HG03025 (cell line): ENCODE results near the gene GPR27.

Source experiments
- ATAC-seq: cut with Tn5 transposase; IDR thresholded peaks from one replicate; pipeline ENCODE4 v1.9.1; 2021; ENCODE audit warnings: mild to moderate bottlenecking, moderate library complexity; ENCODE audit not compliant: unreplicated experiment, low FRiP score

The GPR27 gene

DNA sequence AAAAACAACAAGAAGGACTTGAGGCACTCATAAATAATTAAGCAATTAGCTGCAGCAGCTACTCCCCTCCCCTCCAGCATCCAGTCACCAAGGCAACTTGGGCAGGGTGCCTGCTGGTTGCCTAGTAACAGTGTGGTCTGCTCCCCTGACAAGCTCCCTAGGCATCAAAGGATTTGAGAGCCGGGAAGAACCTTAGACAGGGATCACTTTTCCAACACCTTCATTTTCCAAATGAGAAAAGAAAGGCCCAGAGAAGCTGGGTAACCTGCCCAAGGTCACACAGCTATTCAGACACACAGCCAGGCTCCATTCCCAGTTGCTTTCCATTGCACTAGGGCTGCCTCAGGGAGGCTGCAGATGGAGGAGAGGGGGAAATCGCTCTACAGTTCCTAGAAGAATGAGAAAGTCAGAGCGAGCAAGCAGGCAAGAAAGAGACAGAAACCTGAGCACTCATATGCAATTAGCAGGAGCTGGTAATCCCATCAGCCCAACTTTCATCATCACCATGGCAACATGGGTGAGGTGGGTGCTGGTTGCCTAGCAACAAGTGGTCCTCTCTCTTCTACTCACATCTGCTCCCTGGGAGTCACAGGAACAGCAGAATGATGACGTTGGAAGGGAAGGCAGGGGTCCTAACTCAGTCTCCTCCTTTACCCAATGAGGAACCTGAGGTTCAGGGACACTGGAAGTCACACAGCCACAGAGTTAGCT is 24.9 kb upstream of the GPR27 start:
- no peak for ATAC-seq

DNA sequence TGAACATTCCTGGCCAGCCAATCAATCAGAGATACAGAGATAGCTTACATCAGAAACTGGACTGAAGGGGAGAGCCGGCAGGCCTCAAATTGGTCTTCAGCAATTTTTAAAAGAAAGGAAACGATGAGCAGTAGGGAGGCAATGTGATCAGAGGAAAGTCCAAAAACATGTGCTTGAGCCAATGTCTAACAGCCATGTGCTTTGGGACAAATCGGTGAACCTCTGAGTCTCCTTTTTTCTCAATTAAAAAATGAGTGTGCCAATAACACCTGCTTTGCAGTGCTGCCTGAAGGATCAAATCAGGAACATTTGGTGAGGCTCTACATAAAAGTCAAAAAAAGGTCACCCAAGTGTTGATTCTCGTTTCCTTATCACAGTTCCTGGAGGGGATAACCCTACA is 21.0 kb upstream of the GPR27 start:
- no peak for ATAC-seq

DNA sequence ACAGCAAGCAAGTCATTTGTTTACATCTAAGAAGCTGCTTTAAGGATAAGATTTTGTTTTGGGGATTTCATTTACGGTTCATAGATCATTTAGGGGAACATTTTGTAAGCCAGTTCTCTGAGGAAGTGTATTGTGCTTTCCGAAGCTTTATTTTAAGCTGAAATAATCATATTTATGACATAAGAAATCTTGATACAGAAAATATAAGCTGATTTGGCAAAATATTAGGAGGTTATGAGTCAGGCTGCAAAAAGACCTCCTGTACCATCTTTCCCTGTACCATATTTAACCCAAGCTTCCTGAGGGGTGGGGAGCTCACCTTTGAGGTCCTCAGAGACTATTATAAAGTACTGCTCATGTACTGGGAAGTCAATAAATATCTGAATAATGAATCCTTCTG is 20.3 kb upstream of the GPR27 start:
- no peak for ATAC-seq

DNA sequence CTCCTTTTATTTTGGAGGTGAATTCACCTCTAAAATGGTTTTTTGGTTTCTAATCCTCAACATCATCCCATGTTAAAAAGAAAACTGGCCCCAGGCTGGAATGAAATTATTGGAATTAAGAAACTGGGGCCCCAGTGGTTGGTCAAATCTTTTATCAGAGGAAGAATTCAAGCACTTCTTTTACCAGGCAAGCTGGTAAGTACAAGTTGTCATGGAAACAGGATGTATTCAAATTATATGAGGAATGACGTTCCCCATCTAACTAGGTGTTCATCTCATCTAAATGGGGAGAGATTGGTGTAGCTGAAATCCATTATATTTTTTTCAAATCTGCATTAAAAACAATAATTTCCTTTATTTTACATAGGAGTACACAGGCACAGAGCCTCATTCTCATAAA is 18.8 kb upstream of the GPR27 start:
- ATAC-seq, result no peak

DNA sequence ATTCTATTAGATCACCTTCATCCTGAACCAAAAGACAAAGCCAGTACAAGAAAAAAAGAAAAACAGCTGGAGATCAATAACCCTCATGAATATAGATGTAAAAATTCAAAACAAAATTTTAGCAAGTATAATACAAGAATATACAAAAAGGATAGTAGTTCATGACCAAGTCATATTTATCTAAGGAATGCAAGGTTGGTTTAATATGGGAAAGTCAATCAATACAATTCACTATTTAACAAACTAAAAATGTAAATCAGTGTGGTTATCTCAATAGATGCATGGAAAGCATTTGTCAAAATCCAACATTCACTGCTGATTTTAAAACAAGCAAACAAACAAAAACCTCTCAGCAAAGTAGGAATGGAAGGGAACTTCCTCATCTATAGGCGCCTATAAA is 11.0 kb upstream of the GPR27 start:
- ATAC-seq, result no peak

DNA sequence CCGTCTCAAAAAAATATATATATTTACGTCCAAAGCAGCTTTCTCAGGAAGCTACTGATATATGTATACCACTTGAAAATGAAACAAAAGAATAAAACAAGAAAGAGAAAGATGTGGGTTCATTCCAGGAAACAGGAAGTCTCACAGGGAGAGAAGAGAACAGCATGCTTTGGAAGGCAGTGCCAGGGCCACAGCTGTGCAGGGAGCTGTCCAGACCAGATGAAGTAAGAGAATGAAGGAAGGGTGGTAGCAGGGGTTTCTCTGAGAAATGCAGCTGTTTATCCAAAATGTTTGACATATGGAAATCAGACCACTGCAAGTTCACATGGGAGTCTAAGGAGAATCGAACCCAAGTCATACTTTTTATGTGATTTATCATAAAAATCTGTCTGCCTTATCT is 8.9 kb upstream of the GPR27 start:
- ATAC-seq, result no peak

DNA sequence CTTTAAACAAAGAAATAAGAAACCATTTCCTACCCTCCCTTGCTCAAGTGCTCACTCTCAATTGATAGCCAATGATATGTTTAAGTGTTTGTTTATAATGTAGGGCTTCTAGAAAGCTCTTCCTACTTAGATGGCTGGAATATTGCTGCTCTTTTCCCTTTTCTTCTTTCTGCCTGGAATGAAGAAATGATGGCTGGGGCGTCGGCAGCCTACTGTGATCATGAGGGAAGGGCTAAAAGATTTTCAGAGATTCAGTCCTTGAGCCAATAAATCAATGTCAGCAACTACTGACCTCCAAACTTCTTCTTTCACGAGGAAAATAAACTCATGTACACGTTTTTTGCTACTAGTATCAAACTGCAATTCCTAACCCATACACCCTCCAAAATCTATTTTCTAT is 2.1 kb upstream of the GPR27 start:
- no peak for ATAC-seq

DNA sequence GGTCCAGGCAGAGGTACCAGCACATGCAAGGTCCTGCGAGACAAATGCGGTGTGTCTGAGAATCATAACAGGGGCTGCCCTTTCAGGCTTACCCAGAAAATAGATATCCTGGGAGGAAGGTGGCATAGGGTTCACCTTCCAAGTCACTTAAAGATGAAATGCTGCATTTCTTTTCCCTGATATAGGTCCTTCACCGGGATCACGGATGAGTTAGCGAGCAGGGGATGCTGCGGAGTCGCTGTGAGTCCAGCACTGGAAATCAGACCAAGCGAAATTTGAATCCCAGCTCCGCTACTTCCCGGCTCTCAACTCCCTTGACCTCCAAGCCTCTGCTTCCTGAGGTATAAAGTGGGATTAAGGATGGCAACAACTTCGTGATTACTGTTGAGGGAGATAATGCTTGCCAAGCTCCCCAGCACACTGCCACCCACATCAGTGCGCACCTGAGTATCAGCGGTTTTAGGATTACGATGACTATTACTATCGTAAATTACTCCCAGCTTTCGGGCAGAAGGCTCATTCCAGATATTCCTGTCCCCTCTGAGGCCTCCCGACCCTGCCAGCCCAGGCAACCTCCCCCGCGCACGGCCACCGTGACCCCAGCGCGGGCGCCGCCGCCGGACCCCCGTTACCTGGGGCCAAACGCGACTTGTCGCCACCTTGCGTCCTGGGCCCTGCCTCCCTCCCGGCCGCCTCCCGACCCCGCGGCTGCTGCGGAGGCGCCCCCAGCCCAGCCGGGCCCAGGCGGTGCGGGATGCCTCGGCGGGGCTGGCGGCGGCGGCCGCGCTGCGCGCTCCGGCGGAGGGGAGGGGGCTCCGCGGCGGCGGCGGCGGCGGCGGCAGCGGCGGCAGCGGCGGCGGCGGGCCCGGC is 589 bp upstream of the GPR27 start:
- no peak for ATAC-seq

DNA sequence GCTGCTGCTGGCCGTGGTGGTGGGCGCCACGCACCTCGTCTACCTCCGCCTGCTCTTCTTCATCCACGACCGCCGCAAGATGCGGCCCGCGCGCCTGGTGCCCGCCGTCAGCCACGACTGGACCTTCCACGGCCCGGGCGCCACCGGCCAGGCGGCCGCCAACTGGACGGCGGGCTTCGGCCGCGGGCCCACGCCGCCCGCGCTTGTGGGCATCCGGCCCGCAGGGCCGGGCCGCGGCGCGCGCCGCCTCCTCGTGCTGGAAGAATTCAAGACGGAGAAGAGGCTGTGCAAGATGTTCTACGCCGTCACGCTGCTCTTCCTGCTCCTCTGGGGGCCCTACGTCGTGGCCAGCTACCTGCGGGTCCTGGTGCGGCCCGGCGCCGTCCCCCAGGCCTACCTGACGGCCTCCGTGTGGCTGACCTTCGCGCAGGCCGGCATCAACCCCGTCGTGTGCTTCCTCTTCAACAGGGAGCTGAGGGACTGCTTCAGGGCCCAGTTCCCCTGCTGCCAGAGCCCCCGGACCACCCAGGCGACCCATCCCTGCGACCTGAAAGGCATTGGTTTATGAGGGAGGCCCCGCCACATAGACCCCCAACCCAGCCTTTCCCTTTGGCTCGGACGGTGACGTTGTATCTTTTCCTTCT is 1.1 kb downstream of the GPR27 start:
- no peak for ATAC-seq

DNA sequence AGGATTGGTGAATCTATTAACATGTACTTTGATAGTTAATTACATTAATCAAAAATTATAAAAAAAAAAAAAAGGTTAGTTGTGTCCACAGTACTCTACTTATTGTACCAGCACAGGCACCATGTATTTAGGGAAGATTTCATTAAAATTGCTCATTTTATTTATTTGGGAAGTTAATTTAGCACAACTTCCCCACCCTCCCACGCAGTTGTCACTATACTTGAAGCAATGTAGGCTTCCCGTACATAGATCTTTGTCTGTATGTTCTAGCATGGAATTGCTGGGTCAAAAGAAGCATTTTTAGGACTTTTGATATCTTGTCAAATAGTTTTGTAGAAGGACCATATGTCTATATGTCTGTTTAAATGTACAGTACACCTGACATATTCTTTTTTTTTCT is 4.4 kb downstream of the GPR27 start:
- ATAC-seq, result no peak

DNA sequence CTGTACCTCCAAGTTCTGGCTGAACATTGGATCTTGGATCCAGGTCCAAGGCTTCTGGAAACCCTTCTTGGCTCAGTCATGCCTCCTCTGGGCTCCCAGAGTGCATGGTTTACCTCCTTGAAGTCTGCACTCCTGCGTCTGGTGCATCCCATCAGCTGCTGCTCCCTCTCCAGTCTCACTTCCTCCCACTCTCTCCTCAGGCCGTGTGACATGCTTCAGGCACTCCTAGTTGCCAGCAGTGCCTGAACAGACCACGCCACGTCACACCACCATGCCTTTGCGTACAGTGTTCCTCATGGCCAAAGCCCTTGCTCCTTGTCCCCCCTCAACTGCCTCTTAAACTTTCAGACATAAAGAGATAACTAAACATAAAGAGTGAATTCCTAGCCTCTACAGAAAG is 5.7 kb downstream of the GPR27 start:
- ATAC-seq, result no peak

DNA sequence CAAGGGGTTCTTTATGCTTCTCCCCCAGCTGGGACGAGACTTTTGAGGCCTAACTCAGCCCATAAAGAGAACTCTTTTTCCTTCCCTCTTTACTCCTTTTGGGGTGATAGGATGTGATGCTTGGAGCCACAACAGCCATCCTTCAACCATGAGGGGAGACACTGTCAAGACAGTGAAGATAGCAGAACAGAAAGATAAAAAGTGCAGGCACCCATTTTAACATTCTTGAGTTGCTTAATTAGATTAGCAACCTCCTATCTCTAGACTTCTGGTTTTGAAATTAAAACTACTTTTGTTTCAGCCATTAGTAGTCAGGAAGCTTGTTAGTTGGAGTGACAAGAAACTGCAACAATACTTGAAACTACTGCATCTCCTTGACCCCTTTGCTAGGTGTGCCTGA is 6.5 kb downstream of the GPR27 start:
- ATAC-seq, result no peak

DNA sequence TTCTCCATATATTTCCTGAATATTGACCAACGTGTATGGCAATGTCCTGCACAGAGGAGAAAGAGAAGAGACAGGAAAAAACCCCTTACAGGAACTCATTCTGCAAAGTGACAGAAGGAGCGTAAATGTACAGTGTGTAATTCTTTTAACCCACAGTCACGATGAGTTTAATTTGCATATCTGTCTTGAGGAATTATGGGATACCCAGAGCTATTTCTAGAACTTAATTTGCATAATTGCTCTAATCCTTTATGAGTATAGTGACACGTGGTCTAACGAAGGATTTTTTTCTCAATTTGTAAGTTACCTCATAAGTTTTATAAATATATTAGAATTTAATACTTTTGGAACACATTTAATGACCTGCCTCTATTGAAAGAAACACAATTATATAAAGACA is 9.8 kb downstream of the GPR27 start:
- no peak for ATAC-seq

DNA sequence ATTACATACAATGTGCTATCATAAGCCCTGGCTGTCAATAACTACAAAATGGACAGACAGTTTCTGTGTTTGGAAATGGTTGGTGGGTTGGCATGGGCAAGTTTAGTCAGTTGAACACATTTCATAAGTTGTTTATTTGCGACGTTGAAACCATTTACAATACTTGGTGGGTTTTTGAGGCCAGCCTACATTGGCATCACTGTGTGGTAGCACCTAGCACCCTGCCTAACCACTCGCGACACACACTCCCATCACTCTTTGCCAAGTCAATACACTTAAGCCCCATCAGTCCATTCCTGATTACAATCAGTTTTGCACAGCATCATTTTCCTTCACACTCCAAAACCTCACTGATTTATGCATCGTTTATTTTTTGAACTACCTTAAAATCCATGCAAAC is 17.5 kb downstream of the GPR27 start:
- no peak for ATAC-seq

DNA sequence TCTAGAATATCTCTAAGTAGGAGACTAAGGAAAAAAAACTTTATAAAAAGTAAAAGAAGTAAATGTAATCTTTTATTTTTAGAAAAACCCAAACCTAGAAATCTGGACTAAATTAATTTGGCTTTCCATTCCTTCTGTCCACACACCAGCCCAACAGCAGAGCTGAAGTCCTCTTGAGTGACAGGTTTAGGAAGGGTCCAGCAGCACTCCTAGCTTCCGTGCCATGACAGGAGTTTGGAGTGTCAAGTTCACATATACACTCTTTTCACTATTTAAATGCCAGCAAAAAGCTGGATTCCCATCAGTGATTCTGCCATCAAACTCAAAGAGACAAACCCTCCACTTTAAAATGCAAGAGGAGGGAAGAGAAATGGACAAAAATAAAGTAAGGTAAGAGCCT is 18.2 kb downstream of the GPR27 start:
- no peak for ATAC-seq

DNA sequence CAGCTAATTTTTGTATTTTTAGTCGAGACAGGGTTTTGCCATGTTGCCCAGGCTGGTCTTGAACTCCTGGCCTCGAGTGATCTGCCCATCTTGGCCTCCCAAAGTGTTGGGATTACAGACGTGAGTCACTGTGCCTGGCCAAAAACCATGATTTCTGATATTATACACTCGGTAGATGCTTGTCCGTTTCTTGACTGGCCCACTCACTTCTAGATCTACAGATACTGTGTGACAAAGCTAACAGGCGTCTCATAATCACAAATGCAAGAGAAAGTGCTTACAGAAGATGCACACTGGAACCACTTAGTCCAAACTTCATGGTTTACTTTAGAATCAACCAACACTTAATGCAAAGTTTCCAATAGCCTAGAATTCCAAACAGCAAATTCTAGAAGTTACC is 22.9 kb downstream of the GPR27 start:
- ATAC-seq, result no peak

DNA sequence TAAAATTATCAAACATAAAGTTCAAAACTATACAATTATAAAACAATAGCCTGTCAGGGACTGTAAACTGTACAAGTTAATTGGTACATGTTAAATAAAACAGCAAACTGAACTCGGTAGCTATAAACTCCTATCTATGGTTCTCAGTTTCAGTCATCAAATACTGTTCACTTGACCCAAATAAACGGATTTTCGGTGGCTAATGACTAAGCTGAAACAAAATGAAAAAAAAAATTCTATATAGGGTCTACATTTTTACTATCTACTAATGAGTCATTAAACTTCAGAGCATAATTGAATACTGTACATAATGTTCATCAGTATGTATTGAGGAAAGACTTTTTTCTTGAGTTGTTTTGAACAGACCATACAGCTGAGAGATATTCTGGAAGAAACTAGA is 24.7 kb downstream of the GPR27 start:
- no peak for ATAC-seq

DNA sequence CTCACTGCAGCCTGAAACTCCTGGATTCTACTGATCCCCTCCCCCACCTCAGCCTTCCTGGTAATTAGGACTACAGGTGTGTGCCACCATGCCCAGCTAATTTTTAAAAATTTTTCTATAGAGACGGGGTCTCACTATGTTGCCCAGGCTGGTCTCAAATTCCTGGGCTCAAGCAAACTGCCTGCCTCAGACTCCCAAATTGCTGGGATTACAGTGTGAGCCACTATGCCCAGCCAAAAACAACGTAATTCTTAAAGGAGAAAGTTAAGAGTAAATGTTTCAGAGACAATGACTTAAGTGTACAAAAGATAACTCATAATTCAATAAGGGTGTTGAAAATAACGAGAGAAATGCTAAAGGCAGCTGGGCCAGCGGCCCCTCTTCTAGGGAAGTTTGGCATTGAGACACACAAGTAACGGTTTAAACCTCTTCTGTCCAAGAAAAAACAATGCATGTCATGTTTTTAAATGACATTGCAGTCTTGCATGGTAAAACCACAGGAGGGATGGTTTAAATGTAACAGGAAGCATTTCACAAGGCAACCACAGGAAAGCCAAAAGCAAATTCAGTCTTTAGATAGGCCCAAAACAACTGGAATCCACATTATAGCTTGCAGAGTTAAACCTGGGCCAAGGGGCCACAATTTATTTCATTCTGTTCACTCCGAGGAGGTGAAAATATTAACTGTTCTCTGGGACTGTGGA is 26.2 kb downstream of the GPR27 start:
- no peak for ATAC-seq

DNA sequence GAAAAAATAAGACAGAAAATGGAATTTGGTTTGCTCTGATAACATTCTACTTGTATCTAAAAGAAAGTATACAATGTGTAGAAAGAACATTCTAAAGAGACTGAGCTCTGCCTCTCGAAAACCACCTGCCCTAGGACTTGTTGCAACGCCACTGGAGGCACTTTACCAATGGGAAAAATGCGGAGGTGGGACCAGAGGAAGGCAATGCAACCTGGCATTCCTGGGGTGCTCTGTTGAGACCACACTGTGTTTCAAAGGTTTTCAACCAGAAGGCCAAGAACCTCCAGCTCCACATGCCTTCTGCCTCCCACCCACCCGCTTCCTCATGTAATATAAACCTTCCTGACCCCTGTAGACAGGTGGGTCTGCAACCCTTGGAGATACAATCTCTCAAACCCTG is 26.8 kb downstream of the GPR27 start:
- ATAC-seq, result no peak

DNA sequence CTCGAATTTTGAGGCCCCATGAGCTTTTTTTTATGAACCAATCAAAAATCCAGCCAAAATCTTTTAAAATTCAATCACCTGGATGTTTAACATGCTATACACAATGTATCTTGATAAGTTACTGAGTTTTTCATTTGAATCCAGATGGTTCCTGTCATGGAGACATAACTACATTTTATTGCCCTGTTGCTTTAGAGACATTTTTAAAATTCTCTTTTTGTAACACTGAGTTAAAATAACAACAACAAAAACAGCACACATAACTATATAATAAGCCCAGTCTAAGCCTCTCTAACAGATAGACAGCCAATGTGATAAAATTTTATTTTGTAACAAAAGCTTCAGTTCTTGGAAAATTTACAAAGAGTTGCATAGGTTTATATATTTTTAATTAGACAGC is 29.5 kb downstream of the GPR27 start:
- ATAC-seq, result no peak
